Epithelial cell of proximal tubule (primary cell): ENCODE data around the gene ATRNL1. TPM values are rescaled to one million over a fixed set of nuclear protein-coding genes. Genes with fewer than 3 reads are reported as not detected.

Source experiments
- DNase-seq: peaks from one replicate; pipeline ENCODE4 v3.0.0-alpha.2; 2011; ENCODE audit warnings: low read depth
- H3K4me3 ChIP-seq: 2 replicates; pipeline ENCODE4 v1.5.1; 2011; ENCODE audit warnings: low read depth, mild to moderate bottlenecking, low read length
- total RNA-seq: library from RNA; depleted of rRNA; stranded (reverse); fragments of >200 nt; gene quantifications from 2 replicates; pipeline ENCODE4 v1.2.3, GENCODE V29; 2015
- TF ChIP-seq, protein P1 (sequence below): conservative IDR thresholded peaks from 2 replicates; pipeline ENCODE4 v1.5.1; 2012; ENCODE audit warnings: low read depth, mild to moderate bottlenecking, low read length

Gene ATRNL1
- total RNA-seq, 1 donor from 2014 or later: 12.4 TPM

DNA sequence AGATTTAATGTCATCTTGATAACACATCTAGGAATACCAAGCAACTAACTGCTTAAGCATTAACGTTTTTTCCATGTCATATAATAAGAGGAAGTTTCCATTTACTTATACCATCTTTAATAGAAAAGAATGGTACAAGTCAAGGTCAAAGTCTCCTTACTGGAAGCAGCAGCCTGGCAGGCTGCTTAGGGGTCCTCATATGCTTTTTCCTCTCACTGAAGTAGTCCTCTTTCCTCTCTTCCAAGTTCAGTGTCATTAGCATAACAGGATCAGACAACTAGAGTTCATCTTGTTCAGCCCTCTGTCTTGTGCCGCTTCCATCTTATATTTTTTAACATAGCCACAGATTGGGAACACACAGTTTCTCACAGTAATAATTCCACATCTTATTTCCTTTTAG, 774.1 kb downstream of the ATRNL1 start:
- TF ChIP-seq, protein P1, sequence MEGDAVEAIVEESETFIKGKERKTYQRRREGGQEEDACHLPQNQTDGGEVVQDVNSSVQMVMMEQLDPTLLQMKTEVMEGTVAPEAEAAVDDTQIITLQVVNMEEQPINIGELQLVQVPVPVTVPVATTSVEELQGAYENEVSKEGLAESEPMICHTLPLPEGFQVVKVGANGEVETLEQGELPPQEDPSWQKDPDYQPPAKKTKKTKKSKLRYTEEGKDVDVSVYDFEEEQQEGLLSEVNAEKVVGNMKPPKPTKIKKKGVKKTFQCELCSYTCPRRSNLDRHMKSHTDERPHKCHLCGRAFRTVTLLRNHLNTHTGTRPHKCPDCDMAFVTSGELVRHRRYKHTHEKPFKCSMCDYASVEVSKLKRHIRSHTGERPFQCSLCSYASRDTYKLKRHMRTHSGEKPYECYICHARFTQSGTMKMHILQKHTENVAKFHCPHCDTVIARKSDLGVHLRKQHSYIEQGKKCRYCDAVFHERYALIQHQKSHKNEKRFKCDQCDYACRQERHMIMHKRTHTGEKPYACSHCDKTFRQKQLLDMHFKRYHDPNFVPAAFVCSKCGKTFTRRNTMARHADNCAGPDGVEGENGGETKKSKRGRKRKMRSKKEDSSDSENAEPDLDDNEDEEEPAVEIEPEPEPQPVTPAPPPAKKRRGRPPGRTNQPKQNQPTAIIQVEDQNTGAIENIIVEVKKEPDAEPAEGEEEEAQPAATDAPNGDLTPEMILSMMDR: no peak

DNA sequence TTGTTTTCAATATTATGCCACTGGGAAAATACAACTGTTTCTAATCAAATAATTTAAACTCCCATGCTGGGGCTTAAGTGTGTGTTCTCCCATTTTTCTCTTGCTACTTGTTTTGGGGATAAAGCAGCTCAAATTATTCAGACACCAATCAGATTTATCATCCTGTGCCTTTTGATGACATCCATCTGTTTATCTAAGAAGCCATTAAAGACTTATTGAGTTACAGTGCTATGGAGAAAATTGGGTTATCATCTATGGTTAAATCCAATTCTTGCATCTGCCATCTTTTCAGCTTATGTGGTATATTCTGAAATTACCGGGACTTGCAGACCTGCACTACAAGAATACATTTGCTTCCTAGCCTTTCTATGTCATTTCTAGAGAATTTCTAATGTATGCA, 778.7 kb downstream of the ATRNL1 start:
- no peak for DNase-seq
- no peak overlapping the region for H3K4me3 ChIP-seq
- TF ChIP-seq, protein P1: no peak

More for the DNA sequence above, 774.1 kb downstream of the ATRNL1 start:
- no peak overlapping the region for H3K4me3 ChIP-seq
- DNase-seq: no peak

DNA sequence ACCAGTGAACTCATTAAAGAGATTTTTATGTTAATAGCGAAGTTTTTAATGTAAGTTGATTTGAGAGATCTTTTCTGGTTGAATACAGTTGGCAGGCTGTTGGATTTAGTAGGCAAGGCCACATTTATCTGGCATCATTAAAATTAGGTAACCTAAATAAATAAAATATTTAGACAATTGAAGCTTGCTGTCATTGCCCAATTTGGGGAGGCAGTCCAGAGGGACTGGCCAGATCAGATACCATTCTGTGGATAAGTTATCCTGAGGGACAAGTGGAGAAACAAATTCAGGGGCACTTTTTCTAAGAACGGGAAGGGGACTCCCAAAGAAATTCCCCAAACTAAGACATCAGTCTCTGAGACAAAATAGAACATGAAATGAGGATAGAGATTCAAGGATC, 782.0 kb downstream of the ATRNL1 start:
- TF ChIP-seq, protein P1: no peak
- DNase-seq: no peak
- H3K4me3 ChIP-seq: no peak overlapping the region

DNA sequence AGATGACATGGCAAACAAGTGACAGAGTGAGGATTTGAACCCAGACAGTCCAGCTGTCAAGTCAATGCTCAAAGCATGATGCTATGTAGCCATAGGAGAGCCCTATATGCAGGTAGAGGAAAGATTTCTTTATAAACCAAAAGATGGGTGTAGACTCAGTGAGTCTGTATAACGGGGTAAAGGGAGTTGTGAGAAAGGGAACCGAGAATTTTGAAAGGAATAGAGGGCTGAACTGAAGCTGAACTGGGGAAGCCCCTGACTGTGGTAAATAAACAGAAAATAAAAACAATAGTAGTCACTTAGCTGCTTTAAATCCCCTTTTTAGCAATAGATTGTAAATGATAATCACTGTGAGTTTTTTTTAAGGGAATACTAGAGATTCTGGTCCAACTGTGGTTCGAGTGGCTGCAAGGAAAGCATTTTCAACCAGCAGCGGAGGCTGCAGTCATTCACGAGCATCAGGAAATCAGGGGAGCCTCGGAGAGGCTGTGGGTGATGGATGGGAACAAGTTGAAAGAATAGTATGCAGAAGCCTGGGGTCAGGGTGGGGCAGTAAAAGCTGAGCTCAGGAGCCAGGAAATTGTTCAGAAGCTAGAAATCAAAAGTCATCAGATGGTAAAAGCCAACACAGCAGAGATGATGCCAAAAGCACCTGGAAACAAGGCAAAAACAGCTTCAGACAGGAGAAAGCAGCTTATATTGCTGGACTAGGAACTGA, 786.4 kb downstream of the ATRNL1 start:
- no peak overlapping the region for H3K4me3 ChIP-seq
- no peak for DNase-seq
- TF ChIP-seq, protein P1: no peak

DNA sequence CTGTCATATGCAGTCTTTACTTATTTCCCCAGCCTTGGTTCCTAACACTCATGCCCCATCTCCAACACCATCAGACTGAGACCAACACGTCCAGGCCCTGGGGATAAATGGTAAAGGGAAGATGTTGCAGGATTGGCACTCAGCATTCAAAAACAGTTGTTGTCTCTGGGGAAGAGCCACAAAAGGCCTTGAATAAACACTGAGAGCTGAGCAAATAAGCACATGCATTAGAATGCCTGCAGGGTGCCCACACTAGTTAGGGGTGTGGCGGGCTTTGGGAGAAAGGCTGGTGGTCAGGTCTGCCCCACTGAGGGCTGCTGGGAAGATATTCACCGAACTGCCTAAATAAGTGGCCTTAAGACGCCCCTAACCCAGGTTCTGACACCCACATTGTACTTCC, 788.9 kb downstream of the ATRNL1 start:
- no peak for DNase-seq
- TF ChIP-seq, protein P1: no peak
- H3K4me3 ChIP-seq: no peak overlapping the region

DNA sequence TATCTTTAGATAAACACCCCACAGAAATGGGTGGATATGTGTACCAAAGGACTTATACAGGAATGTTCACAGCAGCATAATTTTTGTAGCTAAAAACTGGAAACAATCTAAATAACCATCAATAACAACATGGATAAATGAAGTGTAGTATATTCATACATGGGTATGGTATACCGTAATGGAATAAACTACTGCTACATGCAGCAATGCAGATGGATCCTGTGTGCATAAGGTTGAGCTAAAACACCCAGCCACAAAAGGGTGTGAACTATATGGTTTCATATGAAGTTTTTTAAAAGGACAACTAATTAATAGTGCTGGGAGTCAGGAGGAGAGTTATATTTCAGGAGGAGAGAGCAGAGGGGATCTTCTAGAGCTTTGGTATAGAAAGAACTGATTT, 790.2 kb downstream of the ATRNL1 start:
- H3K4me3 ChIP-seq: no peak overlapping the region
- DNase-seq: no peak
- TF ChIP-seq, protein P1: no peak

DNA sequence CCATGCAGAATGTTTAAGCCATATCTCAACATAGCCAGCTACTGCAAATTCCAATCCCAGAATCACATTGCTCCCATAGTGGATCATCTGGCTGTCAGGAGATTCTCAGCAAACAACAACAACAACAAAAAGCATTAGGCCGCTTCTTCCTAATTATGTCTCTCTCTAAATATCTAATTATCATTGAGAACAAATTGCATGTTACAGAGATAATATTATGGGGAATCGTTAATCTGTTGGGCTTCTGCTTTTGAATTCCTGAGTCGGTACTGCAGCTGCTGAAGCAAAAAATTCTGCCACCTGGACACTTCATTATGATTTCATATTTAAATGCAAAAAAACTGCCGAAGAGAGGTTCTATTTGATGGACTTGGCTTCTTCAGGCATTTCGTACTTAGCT, 791.2 kb downstream of the ATRNL1 start:
- TF ChIP-seq, protein P1: no peak
- H3K4me3 ChIP-seq: no peak overlapping the region
- DNase-seq: no peak
